A172 (cell line): Measurements from ENCODE around the gene SPAG4. TPM values are rescaled to one million over a fixed set of nuclear protein-coding genes. Genes with fewer than 3 reads are reported as not detected.

ENCODE experiments used
- DNase-seq: peaks from one replicate; pipeline ENCODE4 v3.0.0-alpha.2; 2015; ENCODE audit warnings: low spot score
- total RNA-seq: library from RNA; depleted of rRNA; stranded (reverse); fragments of >200 nt; shearing (Covaris generic); gene quantifications from 2 replicates; pipeline ENCODE4 v1.2.3, GENCODE V29; 2014; rRNA removed

The SPAG4 gene
- total RNA-seq, 1 experiment from 2014 or later = 7.1 TPM

DNA sequence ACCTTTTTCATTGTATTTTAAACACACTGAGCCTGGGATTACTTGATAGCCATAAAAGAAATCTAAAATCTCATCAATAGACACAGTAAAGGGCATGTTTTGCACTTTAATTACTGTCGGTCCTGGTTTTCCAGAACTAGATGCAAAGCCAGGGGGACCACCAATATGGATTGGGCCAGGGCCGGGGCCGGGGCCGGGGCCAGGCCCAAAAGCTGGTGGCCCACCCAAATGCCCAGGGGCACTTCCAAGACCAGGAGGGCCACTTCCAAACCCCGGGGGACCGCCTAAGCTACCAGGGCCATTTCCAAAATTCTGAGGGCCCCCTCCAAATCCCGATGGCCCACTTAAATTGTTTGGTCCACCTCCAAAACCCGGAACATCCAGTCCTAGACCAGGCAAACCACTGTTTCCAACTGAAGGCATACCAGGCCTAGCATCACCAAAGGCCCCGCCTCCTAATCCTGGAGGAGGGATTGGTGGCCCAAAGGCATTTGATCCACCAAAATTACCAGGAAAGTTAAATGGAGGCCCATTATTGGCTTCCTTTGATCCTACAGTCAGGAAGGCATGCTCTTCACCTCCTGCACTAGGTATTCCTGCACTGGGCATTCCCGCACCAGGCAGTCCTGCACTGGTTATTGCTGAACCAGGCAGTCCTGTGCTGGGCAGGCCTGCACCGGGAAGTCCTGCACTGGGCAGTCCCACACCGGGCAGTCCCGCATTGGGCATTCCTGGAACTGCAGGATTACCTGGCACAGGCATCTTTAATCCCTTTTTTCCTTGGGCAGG, 37.2 kb downstream of the SPAG4 start:
- no peak for DNase-seq

DNA sequence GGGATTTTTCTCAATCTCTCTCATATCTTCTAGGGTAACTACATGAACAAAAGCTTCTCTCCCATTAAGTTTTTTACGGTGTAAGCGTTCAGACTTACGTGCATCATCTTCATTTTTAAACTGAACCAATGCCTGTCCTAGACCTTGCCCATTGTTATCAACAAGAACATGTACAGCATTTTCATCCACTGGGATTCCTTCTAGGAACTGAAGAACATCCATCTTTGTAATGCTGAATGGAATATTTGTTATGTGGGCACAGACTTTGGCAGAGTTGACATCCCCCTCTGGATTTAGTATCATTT, 37.8 kb downstream of the SPAG4 start:
- DNase-seq = no peak

DNA sequence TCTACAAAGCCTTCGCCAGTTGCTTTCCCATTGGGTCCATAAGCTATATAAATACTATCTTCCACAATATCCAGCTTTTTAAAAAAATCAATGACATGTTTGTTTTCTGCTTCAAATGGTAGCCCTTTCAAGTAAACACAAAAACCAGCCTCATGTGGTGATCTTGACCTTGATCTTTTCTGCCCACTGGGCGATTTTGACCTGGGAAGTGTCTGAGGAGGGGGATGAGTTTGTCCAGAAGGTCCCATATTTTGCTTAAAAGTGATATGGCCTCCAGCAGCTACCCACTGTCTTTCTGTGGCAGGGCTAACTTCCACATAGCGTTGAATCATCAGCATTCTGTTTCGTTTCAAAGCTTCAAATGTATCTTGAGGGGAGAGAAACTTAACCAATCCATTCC, 38.3 kb downstream of the SPAG4 start:
- no peak for DNase-seq

DNA sequence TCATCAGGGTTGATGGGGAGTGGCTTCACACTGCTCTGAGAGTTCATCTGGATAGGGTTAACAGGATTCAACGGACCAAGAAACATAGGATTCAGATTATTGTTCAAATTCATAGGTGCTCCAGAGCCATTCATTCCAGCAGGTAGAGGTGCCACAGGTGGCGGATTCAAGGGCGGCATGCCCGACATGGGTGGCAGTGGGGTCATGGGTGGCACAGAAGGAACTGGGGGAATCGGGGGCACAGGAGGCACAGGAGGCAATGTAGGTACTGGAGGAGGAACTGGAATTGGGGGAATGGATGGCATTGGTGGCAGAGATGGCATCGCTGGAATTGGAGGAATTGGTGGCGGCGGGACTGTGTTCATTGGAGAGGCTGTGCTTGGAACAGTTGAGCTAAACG, 38.8 kb downstream of the SPAG4 start:
- DNase-seq = no peak

DNA sequence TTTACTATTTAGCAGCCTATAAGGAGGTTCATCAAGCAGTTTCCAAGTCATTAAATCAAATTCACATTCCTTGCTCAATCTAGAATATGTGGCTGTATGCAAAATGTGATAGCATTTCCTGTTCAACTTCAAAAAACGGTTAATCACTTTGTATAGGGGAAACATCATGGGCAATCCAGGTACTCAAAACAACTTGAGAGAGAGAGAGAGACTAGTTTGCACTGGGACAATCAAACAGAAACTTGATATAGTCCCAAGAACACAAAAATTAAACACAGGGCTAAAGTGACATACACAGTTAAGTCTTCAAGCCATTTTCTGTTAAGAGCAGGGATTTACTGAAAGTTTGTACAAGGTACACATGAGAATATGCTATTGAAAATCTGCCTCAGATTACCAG, 41.6 kb downstream of the SPAG4 start:
- DNase-seq = no peak

DNA sequence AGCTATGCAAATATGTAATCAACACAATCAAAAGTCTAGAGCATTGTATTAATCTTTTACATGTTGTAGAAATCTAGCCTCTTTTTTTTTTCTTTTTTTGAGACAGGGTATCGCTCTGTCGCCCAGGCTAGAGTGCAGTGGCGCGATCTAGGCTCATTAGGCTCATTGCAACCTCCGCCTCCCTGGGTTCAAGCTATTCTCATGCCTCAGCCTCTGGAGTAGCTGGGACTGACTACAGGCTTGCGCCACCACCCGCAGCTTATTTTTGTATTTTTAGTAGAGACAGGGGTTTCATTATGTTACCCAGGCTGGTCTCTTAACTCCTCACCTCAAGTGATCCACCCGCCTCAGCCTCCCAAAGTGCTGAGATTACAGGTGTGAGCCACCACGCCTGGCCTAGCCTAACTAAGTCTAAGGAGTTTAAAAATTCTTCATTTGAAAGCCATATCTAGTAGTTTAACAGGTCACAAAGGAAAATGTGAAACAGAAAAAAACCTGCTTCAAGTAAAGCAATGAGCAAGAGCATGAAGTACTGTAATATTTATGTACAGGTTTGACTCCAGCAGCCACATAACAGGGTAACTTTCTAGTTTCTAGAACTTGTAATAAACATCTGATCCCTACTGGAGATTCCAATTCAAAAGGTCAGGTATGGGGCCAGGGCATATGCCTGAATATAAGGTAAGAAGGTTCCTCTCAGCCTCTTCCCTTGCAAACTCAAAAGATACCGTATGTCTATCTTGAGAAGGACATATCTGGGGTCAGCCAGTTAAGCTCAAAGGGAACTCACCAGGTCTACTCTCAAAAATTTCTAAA, 44.7 kb downstream of the SPAG4 start:
- DNase-seq = no peak

DNA sequence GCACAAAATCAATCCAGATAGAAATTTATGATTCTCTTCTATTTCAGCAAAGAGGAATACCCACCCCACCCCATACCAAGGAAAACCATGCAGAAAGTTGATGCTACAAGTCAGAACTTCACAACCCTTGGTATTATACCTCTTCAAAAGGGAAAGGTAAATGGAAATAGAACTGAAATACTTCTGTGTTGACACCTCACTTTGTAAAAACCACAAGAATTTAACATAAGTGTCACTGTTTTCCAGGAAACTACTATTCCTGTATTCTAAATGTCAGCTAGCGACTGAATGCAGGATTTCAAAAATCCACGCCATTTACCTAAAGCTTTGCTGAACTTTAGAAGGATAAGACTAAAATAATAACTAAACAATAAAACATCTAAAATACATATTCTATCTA, 45.4 kb downstream of the SPAG4 start:
- DNase-seq = peak; percentile 38

DNA sequence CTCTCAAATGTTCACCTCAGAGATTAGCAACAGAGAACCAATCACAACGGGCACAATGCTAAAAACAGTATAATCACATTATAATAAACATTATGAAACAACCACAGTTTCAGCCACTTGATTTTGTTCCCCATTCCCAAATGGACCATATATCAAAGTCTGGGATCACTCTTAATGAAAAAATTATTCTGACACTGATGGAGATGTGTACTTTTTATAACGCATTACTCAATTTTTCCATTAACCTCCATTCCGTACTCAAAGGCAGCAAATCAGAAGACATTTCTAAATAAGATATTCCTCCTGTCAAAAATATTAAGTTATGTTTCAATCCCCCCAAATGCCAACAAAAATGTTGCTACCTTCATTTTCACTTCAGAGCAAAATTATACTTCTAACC, 46.3 kb downstream of the SPAG4 start:
- DNase-seq = no peak

DNA sequence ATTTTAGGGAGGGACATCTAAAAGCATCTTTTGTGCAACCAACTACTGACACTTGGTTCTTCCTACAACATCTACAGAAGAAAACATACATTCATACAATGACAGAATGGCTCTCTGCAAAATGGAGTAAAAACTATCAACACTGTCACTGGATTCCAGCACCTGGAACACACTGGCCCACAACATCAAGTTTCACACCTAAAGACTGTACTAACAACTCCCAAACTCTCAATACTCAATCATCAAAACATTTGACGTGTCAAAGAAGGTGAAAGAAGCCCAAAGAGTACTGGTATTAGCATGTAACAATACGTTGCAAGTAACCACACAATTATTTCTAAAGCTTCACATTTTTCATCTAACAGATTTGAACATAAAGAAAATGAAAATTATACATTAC, 46.9 kb downstream of the SPAG4 start:
- DNase-seq = no peak

DNA sequence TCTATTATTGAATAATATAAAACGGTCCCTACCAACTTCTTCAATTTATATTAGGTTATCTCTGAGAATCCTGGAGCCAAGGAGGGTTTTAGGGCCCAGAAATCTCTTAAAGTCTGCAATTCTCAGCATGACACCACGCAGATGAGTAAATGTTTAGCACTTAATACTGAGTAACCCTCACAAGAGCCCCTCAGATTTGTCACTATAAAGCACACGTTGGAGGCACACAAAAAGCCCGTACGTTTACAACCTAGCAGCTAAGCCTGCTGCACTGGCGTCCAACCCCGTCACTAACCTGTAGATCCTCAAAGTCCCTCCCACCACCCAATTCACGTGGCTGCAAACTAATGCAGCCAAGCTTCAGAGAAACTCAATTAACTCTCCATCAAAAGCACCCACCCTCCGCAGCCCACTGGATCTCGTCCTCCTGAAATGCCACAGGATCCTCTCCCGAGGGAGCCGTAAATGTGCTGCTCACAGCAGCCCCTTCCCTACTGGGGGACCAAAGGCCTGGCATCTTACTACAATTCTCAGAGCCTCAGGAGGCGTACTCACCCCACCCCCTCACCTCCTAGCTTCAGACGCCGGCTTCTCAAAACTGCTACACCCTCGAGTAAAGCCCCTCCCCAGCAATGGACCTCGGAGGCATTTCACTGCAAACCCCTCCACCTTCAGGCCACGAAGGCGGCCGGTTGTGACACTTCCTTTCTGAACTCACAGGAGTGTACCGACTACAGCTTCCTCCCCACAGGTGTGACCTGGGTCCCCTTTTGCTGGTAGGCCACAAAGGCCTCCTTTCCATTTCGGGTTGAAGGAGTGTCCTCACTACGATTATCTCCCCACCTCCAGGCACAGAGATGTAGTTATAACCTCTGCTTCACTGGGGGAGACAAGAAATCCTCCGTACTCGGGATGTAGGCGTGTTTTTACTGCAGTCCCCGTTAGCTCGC, 48.2 kb downstream of the SPAG4 start:
- peak; percentile 38 for DNase-seq

DNA sequence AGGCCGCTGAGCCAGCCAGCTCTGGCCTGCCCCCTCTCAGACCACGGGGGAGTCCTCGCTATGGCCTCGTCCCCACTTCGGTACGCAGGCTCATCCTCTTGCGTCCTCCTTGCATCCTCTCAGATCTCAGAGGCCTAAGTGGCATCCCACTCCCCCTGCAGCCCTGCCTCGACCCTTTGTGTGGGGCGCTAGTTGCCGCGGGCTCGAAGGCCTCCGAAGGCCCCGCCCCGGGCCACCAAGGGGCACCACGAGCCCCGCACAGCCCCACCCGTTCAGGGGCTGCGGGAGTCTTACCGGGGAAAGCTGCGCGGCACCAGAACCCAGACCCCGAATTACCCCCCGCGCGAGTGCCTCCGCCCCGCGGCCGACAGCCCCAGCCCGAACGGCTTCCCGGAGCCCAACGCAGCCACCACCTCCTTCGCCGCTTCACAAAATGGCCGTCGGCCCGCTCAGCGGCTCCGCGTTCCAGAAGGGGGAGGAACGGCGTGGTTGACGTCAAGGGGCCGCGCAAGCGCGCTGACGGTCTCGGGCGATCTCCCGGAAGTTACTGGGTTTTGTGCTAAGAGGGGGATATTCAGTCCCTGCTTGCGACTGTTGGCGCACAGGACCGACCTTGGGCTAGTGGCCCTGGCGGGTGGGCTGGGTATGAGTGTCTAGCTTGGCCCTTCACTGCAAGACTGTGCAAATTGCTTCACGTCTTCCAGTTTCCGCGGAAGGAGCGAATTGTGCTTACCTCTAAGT, 49.0 kb downstream of the SPAG4 start, which contains the start of the genes CPNE1 and RBM12:
Gene CPNE1 (minus strand): TSS at position 435 of the 741 bp plus-strand sequence. CDS start 31,977 bp downstream, outside the sequence.
Gene RBM12 (minus strand): TSS at position 435 of the 741 bp plus-strand sequence. CDS start 9,578 bp downstream, outside the sequence.
- peak; percentile 91 for DNase-seq

DNA sequence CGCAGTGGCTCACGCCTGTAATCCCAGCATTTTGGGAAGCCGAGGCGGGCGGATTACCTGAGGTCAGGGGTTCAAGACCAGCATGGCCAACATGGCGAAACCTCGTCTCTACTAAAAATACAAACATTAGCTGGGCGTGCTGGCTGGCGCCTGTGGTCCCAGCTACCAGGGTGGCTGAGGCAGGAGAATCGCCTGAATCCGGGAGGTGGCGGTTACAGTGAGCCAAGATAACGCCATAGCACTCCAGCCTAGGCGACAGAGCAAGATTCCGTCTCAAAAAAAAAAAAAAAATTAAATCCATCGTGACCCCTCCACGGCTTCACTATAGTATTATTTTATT, 50.3 kb downstream of the SPAG4 start:
- DNase-seq = no peak

DNA sequence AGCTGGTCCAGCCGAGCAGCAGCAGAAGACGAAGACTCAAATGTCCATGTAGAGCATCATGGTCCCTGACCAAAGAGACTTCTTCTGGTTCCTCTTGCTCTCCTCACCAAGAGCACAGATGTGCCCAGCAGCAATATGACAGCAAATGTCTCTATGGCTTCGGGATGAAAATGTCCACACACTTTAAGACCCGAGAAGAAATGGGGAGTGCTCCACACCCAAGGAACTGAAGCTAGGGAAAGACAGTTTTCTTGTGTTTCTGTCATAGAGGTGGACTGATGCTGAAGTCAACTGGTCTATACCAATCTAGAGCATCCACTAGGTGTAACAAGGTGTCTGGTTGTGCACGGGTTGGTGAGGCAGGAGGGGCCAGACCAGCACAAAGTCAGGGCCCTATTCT, 53.6 kb downstream of the SPAG4 start:
- DNase-seq = no peak

DNA sequence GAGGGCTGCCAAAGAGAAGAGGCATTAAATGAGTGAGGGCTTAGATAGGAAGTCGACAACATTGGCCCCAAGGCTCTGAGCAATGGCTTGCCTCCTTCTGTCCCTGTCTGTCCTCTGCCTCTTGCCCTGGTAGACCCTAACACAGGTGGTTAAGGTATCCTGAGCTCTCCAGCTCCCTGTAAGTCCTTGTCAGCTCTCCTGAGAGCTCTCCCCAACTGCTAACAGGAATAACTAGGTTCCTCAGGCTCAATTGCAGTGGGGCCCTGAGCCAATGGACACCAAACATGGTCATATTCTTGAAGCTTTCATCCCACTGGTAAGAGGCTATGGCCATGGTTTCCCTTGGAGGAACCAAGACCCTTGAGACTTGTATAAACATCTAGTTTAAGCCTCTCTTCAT, 54.1 kb downstream of the SPAG4 start:
- no peak for DNase-seq

Other genes with a start within 250 kb of the SPAG4 start
- 37.6 and 46.1 TPM in 2 replicates for gene UQCC1, start 203.9 kb upstream of the SPAG4 start, total RNA-seq
- gene GDF5, start 177.6 kb upstream of the SPAG4 start, total RNA-seq = 1.7 and 1.9 TPM in 2 replicates
- gene CEP250, start 160.2 kb upstream of the SPAG4 start, total RNA-seq = 18.4 and 21.4 TPM in 2 replicates
- not detected in 2 replicates for gene C20orf173, start 86.2 kb upstream of the SPAG4 start, total RNA-seq
- gene ERGIC3, start 73.8 kb upstream of the SPAG4 start, total RNA-seq = 258 TPM in 2 replicates
- 194 and 195 TPM in 2 replicates for gene CPNE1, start 49.1 kb downstream of the SPAG4 start, total RNA-seq
- gene RBM12, start 49.1 kb downstream of the SPAG4 start, total RNA-seq = 50.9 and 51.3 TPM in 2 replicates
- gene NFS1, start 83.5 kb downstream of the SPAG4 start, total RNA-seq = 36.7 and 48.0 TPM in 2 replicates
- 301 and 351 TPM in 2 replicates for gene ROMO1, start 83.6 kb downstream of the SPAG4 start, total RNA-seq
- gene RBM39, start 126.4 kb downstream of the SPAG4 start, total RNA-seq = 246 and 258 TPM in 2 replicates
- gene PHF20, start 156.2 kb downstream of the SPAG4 start, total RNA-seq = 21.9 and 28.9 TPM in 2 replicates